HFF-Myc (cell line): ENCODE results near the gene PDE1A.

Source experiments
- DNase-seq: peaks from one replicate; pipeline ENCODE4 v3.0.0-alpha.2; 2011; ENCODE audit warnings: low read depth; ENCODE audit errors: extremely low read depth
- H3K4me3 ChIP-seq: replicated peaks from 2 replicates; pipeline ENCODE4 v1.5.1; 2011; ENCODE audit warnings: low read depth, mild to moderate bottlenecking, control low read depth, low read length
- CTCF ChIP-seq: IDR thresholded peaks from 2 replicates; pipeline ENCODE4 v1.5.1; 2012; ENCODE audit warnings: mild to moderate bottlenecking, low read depth, low read length, control low read depth; ENCODE audit errors: missing control alignments

The PDE1A gene

GRCh38 chr2:182245963-182246362, 180.9 kb downstream of the PDE1A start:
- no peak for DNase-seq

GRCh38 chr2:182242609-182243008, 184.2 kb downstream of the PDE1A start:
- DNase-seq: no peak
- H3K4me3 ChIP-seq: no peak overlapping the region
- no peak for TF ChIP-seq CTCF

More at GRCh38 chr2:182245963-182246362, 180.9 kb downstream of the PDE1A start:
- no peak overlapping the region for H3K4me3 ChIP-seq
- TF ChIP-seq CTCF: no peak

GRCh38 chr2:182241936-182242335, 184.9 kb downstream of the PDE1A start:
- H3K4me3 ChIP-seq: no peak overlapping the region
- DNase-seq: no peak
- TF ChIP-seq CTCF: no peak

- DNase-seq: no peak
- no peak overlapping the region for H3K4me3 ChIP-seq
- peak; percentile 31 for TF ChIP-seq CTCF
Observed at GRCh38 chr2:182240862-182241371, 185.9 kb downstream of the PDE1A start.

GRCh38 chr2:182230561-182230960, 196.3 kb downstream of the PDE1A start:
- TF ChIP-seq CTCF: no peak
- no peak for DNase-seq
- H3K4me3 ChIP-seq: no peak overlapping the region

GRCh38 chr2:182229297-182229696, 197.5 kb downstream of the PDE1A start:
- DNase-seq: no peak
- TF ChIP-seq CTCF: no peak
- H3K4me3 ChIP-seq: no peak overlapping the region

- DNase-seq: no peak
- no peak overlapping the region for H3K4me3 ChIP-seq
- TF ChIP-seq CTCF: no peak
Observed at GRCh38 chr2:182228741-182229140, 198.1 kb downstream of the PDE1A start.
